HG03558 (cell line): Measurements from ENCODE around the gene DSCAM.

Experiments
- ATAC-seq: cut with Tn5 transposase; IDR thresholded peaks from one replicate; pipeline ENCODE4 v1.9.1; 2021; ENCODE audit warnings: moderate number of reproducible peaks; ENCODE audit not compliant: unreplicated experiment; ENCODE audit errors: extremely low read depth

The DSCAM gene

GRCh38 chr21:40631211-40631610 is 215.7 kb downstream of the DSCAM start:
- no peak for ATAC-seq

GRCh38 chr21:40625991-40626390 is 221.0 kb downstream of the DSCAM start:
- no peak for ATAC-seq

- ATAC-seq = no peak
Observed at GRCh38 chr21:40623528-40623927, 223.4 kb downstream of the DSCAM start.

- no peak for ATAC-seq
Observed at GRCh38 chr21:40622531-40622930, 224.4 kb downstream of the DSCAM start.

GRCh38 chr21:40620386-40621145 is 226.4 kb downstream of the DSCAM start:
- ATAC-seq = no peak

GRCh38 chr21:40618191-40618973 is 228.6 kb downstream of the DSCAM start:
- no peak for ATAC-seq

GRCh38 chr21:40616377-40616704 is 230.6 kb downstream of the DSCAM start:
- no peak for ATAC-seq

GRCh38 chr21:40615505-40616376 is 231.2 kb downstream of the DSCAM start:
- ATAC-seq = no peak

GRCh38 chr21:40613546-40614030 is 233.4 kb downstream of the DSCAM start:
- ATAC-seq = no peak

GRCh38 chr21:40610345-40610744 is 236.6 kb downstream of the DSCAM start:
- no peak for ATAC-seq

GRCh38 chr21:40606341-40606740 is 240.6 kb downstream of the DSCAM start:
- no peak for ATAC-seq

GRCh38 chr21:40605094-40605493 is 241.9 kb downstream of the DSCAM start:
- ATAC-seq = no peak

GRCh38 chr21:40603774-40604173 is 243.2 kb downstream of the DSCAM start:
- no peak for ATAC-seq

- no peak for ATAC-seq
Observed at GRCh38 chr21:40602080-40602479, 244.9 kb downstream of the DSCAM start.

- ATAC-seq = no peak
Observed at GRCh38 chr21:40595806-40596205, 251.2 kb downstream of the DSCAM start.

- no peak for ATAC-seq
Observed at GRCh38 chr21:40587736-40588346, 259.1 kb downstream of the DSCAM start.

- ATAC-seq = no peak
Observed at GRCh38 chr21:40586575-40586974, 260.4 kb downstream of the DSCAM start.

GRCh38 chr21:40577285-40578043 is 269.5 kb downstream of the DSCAM start:
- ATAC-seq = no peak

- ATAC-seq = no peak
Observed at GRCh38 chr21:40575976-40576375, 271.0 kb downstream of the DSCAM start.

GRCh38 chr21:40569357-40569756 is 277.6 kb downstream of the DSCAM start:
- no peak for ATAC-seq
